Hematopoietic multipotent progenitor cell treated with erythropoietin and hydrocortisone succinate and interleukin-3 and kit ligand, for 8 days (in vitro differentiated cells): ENCODE measurements around the gene AXIN2.
A peak's percentile ranks its signal among the peaks of the same experiment; 100 is the strongest.

Experiments
- DNase-seq: peaks from one replicate; pipeline ENCODE4 v3.0.0-alpha.2; 2015

The AXIN2 gene

GRCh38 chr17:65561452-65562205 lies at the start of gene AXIN2:
AXIN2 (minus strand) TSS chr17:65561648; CDS start chr17:65558620, 3,028 bp downstream.
- peak; percentile 72 for DNase-seq

GRCh38 chr17:65609749-65610148 lies 48.3 kb upstream of the AXIN2 start:
- DNase-seq, result no peak

- no peak for DNase-seq
These were observed 47.8 kb upstream of the AXIN2 start for GRCh38 chr17:65609286-65609685.

- no peak for DNase-seq
These were observed 42.6 kb upstream of the AXIN2 start for GRCh38 chr17:65604070-65604469.

- DNase-seq, result no peak
These were observed 40.4 kb upstream of the AXIN2 start for GRCh38 chr17:65601881-65602280.

GRCh38 chr17:65601145-65601544 lies 39.7 kb upstream of the AXIN2 start:
- DNase-seq, result no peak

- no peak for DNase-seq
These were observed 39.1 kb upstream of the AXIN2 start for GRCh38 chr17:65600518-65600917.

GRCh38 chr17:65599650-65600049 lies 38.2 kb upstream of the AXIN2 start:
- DNase-seq, result no peak

GRCh38 chr17:65598746-65599145 lies 37.3 kb upstream of the AXIN2 start:
- no peak for DNase-seq

GRCh38 chr17:65595071-65595656 lies 33.7 kb upstream of the AXIN2 start:
- DNase-seq, result no peak

GRCh38 chr17:65593855-65594845 lies 32.7 kb upstream of the AXIN2 start:
- DNase-seq, result no peak

GRCh38 chr17:65593092-65593854 lies 31.8 kb upstream of the AXIN2 start:
- no peak for DNase-seq

- no peak for DNase-seq
These were observed 30.9 kb upstream of the AXIN2 start for GRCh38 chr17:65592125-65592965.

- DNase-seq, result no peak
These were observed 27.9 kb upstream of the AXIN2 start for GRCh38 chr17:65589321-65589720.

- peak; percentile 2 for DNase-seq
These were observed 26.8 kb upstream of the AXIN2 start for GRCh38 chr17:65588181-65588808.

- DNase-seq, result no peak
These were observed 26.2 kb upstream of the AXIN2 start for GRCh38 chr17:65587534-65588180.

GRCh38 chr17:65586899-65587298 lies 25.5 kb upstream of the AXIN2 start:
- DNase-seq, result no peak

- no peak for DNase-seq
These were observed 23.4 kb upstream of the AXIN2 start for GRCh38 chr17:65584604-65585521.

GRCh38 chr17:65583921-65584603 lies 22.6 kb upstream of the AXIN2 start:
- DNase-seq, result no peak
